NCI-H2081 (cell line): ENCODE results near the gene MAGT1.
"Not testable (repeated sequence)": the region's sequence is repeated elsewhere in the genome, so short reads cannot be mapped to it uniquely, and the experiment has no call there.

Source experiments
- DNase-seq, 2 experiments: peaks; one replicate each; lab custom pipeline; 2025; lab: John Stamatoyannopoulos, UW

Gene MAGT1

DNA sequence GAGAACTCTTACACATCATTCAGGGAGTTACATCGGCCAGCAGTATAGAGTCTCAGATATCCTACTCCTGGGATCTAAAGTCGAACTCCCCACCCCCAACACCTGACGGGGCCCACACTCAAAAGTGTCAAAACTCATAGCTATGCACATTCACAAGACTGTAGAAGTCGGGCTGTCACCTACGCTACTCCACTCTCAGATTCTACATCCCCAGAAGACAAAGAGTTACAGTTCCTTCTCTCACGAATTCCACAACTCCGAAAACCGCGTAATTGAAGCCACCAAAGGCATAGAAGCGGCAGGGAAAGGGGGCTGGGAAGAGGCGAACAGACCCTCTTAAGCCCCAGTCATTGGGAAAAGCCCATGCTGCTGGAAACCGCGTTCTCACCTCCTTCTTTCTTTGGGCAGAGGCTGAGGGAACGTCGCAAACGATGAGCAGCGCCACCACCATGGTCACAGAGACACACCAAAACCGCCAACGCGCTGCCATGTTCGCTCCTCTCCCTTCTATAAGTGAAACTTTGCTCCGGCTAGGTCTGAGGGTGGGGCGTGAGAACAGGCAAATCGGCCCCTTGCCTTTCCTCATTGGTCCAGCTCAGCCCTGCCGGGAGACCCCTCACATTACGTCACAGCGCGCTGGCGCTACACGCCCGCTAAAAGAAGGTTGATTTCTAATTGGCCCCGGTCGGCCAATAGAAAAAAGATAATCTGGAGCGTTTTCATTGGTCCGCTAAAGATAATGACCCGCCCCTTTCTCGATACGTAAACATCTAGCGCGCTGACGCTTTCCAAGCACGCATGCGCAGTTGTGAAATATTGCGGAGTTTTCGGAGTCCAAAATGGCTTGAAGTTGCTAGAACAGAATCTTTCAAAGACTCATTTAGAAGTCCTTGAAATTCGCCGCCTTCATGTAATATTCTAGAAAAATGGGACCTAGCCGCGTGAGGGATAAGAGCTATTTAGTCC, at the start of gene MAGT1:
Gene MAGT1 (minus strand): TSS at position 515 of the 966 bp plus-strand sequence. CDS start 25 bp downstream, at position 490.
- peak; percentile 95 to 98 for DNase-seq

- not testable (repeated sequence) for DNase-seq
These were observed 49.8 kb upstream of the MAGT1 start for GRCh38 chrX:77945031-77945430.

GRCh38 chrX:77938083-77938680, 42.9 kb upstream of the MAGT1 start:
- DNase-seq = no peak

DNA sequence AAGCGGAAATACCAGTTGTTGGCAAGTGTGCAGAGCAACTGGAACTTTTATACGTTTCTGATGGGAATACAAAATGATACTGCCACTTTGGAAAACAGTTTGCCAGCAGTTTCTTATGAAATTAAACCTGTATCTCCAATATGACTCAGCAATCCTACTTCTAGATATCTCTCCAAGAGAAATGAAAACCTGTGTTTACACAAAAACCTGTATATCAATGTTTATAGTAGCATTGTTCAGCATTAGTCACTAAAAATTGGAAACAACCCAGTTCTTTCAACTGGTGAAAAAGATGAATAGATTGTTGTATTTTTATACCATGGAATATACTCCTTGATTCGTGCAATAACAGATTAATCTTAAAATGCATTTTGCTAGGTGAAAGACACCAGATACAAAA, 42.1 kb upstream of the MAGT1 start:
- no peak for DNase-seq

DNA sequence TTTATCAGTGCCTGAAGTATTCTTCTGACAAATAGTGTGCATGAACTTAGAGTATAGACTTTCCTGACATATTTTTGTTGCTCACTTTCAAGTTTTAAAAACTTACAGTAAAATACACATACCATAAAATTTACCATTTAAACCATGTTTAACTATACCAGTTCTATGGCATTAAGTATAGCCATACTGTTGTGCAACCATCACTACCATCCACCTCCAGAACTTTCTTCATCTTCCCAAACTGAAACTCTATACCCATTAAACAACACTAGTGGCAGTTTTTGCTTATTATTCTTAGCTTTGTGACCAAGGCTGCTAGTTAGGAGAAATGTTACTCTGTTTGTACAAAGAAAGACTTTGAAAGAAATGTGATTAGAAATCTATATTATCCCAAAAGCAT, 41.1 kb upstream of the MAGT1 start:
- no peak for DNase-seq

- no peak for DNase-seq
These were observed 40.7 kb upstream of the MAGT1 start for GRCh38 chrX:77935886-77936285.

DNA sequence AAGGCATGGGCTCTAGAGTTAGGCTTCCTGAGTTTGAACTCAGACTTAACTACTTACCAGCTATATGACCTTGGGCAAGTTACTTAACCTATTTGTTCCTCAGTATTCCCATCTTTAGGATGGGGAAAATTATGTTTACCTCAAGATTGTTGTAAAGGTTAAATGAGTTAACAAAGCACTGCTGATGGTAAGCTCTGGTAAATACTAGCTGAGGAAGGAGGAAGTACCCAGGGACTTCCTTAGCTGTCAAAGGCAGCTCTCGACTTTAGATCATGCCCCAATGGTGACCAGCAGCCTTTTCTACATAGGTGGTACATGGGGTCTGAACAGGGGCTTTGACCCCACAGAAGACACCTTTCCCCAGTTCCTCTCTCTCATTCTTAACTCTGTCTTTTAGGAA, 35.3 kb upstream of the MAGT1 start:
- no peak for DNase-seq

- DNase-seq = no peak
These were observed 30.5 kb upstream of the MAGT1 start for GRCh38 chrX:77925764-77926163.

GRCh38 chrX:77924320-77924859, 29.2 kb upstream of the MAGT1 start:
- DNase-seq = no peak

GRCh38 chrX:77922787-77923186, 27.6 kb upstream of the MAGT1 start:
- no peak for DNase-seq

DNA sequence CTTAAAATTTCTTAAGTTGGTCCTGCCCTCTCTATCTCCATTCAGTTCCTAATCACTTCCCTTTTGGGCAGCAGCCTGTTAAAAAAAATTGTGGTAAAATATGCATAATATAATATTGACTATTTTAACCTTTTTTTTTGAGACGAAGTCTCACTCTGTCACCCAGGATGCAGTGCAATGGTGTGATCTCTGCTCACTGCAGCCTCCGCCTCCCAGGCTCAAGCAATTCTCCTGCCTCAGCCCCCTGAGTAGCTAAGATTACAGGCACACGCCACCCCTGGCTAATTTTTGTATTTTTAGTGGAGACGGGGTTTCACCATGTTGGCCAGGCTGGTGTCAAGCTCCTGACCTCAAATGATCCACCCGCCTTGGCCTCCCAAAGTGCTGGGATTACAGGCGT, 24.1 kb upstream of the MAGT1 start:
- not testable (repeated sequence) for DNase-seq

GRCh38 chrX:77918568-77918967, 23.3 kb upstream of the MAGT1 start:
- DNase-seq = no peak

DNA sequence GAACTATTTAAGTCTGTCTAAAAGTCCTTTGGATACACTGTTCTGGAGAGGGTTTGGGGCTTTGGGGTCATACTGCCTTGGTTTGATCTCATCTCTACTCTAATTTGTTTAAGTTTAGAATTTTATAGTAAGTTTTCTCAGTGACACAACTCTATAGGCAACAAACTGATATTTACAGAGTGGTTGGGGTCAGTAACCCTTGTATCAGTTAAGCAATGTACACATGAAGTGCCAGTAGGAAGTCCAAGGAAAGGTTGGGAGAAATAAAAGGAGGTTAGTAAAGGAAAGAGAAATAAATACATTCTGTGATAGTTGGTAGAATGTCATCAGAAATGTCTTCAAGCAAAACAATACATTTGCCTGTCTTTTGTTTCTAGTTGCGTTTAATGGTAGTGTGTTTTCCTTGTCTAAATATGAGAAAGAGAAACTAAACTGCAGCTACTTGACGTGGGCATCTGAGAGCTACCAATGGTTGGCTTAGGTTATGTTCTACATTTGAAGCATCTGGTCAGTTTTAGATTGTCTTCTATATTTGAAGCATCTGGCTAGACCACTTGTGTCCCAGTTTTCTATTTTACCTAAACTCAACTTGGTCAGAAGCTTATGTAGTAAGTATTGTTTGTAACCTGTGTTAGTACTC, 22.2 kb upstream of the MAGT1 start:
- no peak for DNase-seq

DNA sequence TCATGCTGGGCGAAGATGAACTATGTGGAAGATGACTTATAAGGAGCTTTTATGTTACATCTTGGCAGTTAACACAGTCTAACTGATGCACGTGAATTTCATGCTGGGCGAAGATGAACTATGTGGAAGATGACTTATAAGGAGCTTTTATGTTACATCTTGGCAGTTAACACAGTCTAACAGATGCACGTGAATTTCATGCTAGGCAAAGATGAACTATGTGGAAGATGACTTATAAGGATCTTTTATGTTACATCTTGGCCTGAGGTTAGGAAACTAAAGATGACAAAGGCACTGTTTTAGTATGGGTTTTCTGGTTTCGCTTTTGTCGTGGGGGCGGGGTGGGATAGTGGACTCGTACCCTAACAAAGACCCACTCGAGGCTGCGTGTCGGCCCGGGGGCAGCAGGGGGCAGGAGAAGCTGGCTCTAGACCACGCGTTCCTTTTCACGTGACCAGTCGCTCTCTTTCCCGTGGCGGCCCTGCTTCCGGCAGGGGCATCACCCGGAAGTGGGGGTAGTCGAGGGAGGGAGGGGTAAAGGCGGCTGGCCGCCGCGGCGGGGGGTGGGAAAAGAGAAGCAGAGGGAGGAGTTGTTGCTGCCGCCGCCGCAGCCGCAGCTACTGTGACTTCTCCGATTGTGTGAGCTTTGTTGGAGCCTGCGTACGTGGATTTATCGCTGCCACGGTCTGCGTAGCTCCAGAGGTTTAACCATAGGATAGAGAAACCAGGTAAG, 15.0 kb upstream of the MAGT1 start, which contains the start of gene ATP7A:
Gene ATP7A (plus strand): TSS at position 586 of the 733 bp plus-strand sequence. CDS start 60,949 bp downstream, outside the sequence.
- DNase-seq = peak; percentile 79 to 90

GRCh38 chrX:77901506-77901905, 6.3 kb upstream of the MAGT1 start:
- no peak for DNase-seq

GRCh38 chrX:77900688-77901087, 5.5 kb upstream of the MAGT1 start:
- DNase-seq = no peak

GRCh38 chrX:77899081-77899828, 4.0 kb upstream of the MAGT1 start, which contains the start of gene COX7B:
Gene COX7B (plus strand): TSS chrX:77899468. CDS start chrX:77899554, 86 bp downstream.
- DNase-seq = peak; percentile 94 to 97

GRCh38 chrX:77893713-77894112, 1.5 kb downstream of the MAGT1 start:
- no peak for DNase-seq

DNA sequence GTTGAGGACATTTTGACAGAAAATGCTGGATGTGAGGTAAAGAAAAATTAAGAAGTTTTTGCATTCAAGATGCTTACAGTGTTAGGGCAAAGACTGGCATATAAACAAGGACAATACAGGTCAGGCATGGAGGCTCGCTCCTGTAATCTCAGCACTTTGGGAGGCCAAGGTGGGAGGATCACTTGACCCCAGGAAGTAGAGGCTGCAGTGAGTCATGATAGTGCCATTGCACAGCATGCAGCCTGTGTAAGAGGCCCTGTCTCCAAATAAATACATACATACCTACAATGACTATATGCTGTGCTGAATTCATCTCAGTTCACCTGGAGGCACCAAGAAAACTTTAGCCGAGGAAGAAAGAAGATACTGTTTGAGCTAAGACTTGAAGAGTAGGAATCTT, 2.3 kb downstream of the MAGT1 start:
- DNase-seq = no peak

- DNase-seq = not testable (repeated sequence)
These were observed 13.8 kb downstream of the MAGT1 start for GRCh38 chrX:77881418-77881817.

DNA sequence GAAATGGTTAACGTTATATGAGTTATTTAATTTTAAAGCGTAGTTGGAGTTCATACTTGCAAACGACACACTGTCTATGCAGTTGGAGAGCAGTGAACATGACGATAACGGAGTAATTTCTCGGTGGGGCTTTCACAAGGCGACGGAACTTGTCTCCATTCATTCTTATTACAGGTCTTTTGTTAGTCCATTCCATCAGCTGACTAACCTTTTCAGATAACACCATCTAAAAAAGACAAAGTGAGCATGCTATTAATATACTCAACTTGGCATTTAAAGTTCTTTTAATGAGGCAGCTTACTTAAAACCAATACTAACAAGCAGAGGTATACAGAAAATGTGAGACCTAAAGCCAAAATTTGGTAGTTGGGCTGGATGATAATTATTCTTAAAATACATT, 19.9 kb downstream of the MAGT1 start:
- DNase-seq = no peak
